Stimulated activated CD8-positive, alpha-beta memory T cell treated with anti-CD3 and anti-CD28 coated beads, Interleukin-12 subunit alpha, Interleukin-12 subunit beta, amount 100 ng/mL, for 4 hours (primary cell): ENCODE measurements around the gene ZC3H12D.
"Not testable (repeated sequence)": the region's sequence is repeated elsewhere in the genome, so short reads cannot be mapped to it uniquely, and the experiment has no call there.

Source experiments
- DNase-seq: peaks from one replicate; pipeline ENCODE4 v3.0.0-alpha.2; 2020; ENCODE audit warnings: low read depth

The ZC3H12D gene

DNA sequence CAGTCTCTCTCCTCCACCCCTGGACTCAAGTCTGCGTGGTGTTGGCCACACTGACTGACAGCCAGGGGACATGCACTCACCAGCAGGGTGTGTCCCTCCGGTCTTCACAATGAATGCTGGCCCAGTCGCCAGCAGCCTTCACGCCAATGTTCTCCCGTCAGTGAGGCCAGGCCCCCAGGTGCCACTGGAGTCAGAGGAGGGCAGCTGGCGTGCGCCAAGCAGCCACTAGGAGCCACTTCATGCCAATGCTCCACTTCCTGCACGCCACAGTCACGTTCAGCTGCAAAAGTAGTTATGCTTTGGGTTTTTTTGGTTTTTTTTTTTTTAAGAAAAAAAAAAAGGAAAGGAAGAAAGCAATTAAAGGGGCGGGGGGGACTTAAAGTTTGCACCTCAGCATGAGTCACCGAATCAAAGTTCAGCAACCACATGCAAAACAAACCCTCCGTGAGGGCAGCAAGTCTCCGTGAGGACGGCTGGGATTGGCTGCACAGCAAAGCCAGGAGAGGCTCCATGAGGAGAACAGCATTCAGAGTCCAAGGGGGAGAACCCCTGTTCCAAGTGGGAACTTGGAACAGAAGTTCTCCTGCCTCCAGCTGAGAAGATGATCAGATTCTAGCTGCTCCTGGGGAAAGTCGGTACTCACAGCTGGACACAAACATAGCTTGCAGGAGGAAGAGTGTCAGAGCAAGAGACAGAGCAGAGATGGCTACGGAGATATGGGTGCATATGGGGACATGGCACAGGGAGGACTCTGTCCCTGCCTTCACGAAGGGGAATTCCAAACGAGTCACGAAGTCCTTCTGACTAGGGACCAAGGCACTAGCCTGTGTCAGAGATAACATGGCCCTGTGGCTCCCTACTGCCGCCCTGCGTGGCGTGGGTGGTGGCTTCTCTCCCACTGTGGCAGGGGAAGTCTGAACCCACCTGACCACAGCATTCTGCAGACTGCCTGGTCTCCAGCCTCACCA lies at the start of gene ZC3H12D:
Gene ZC3H12D (minus strand): TSS at position 282 of the 968 bp plus-strand sequence. CDS start 10,471 bp downstream, outside the sequence.
- DNase-seq, result peak; percentile 49

DNA sequence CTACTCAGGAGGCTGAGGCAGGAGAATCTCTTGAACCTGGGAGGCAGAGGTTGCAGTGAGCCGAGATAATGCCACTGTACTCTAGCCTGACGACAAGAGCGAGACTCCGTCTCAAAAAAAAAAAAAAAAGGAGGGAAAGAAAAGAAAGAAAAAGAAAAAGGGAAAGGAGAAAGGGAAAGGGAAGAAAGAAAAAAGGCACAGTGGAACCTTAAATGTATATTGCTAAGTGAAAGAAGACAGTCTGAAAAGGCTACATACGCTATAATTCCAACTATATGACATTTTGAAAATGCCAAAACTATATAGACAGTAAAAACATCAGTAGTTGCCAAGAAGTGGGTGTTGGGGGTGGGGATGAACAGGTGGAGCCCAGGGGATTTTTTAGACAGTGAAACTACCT lies 44.8 kb upstream of the ZC3H12D start:
- no peak for DNase-seq

DNA sequence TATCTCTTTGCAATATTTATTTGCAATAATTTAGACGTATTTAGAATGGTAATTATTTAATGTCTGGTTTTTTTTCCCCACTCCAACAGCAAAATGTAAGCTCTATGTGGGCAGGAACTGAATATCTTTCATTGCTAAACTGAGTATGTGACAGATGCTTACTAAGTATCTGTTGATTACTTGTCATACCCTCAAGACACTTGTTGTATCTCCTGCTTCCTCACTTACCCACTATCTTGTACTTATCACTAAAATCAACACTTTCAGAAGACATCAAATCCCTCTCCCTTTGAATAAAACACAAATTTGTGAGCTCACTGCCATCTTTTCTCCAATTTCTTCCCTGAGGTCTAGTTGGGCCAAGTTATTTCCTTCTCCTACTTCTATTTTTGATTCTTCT lies 30.7 kb upstream of the ZC3H12D start:
- no peak for DNase-seq

DNA sequence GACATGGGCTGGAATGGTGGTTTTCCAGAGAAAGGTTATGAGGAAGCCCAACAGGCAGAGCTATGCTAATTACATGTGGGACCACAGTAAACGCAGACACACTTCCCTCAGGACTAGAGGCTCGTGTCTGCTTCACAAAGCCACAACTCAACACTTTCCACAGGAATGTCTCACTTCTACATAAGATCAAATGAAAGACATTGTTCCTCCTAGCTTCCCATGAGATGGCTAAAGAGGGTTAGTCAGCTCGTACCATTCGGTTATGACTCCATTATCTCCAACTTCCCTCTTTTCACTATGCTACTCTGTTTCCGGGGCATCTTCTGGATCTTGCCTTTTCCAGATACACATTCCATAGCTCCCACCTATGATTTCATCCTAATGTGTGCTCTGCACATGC lies 29.1 kb upstream of the ZC3H12D start:
- no peak for DNase-seq

DNA sequence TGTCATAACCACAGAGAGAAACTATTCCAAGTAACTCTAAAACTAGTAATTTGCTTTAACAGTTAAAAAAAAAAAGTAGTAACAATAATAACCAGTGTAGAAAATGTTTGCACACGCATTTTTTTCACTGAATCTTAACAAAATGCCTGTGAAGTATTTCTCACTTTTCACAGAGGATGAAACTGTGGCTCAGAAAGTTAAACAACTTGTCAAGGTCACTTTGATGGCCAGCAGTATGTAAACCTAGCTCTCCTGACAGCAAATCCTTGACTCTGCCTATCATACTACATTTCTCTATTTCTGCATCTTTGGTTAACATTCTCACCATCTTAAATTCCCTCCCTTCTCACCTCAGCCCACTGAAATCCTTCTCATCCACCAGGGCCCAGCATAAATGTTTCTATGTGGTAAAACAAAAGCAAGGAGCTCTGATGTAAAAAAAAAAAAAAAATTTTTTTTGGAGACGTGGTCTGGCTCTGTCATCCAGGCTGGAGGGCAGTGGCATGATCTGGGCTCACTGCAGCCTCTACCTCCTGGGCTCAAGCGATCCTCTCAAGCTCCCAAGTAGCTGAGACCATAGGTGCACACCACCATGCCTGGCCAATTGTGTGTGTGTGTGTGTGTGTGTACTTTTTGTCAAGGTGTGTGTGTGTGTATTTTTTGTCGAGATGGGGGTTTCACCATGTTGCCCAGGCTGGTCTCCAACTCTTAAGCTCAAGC lies 26.1 kb upstream of the ZC3H12D start:
- DNase-seq, result no peak

DNA sequence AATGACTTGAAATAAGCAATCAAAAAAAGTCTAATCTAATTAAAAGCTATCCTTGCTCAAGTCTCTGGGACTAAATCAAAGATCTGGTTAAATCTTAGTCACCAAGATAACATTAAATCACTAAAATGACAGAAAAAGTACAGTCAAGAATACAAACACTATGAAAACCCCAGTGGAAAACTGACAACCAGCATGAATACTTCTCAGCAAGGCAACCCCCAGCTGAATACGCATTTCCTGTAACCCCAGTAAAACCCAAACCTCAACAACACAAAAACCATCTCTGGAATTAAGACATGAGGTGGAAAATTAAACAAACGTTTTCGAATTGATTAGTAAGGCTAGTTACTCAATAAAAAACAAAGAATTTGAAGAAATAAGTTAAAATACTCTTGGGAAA lies 23.7 kb upstream of the ZC3H12D start:
- DNase-seq, result no peak

DNA sequence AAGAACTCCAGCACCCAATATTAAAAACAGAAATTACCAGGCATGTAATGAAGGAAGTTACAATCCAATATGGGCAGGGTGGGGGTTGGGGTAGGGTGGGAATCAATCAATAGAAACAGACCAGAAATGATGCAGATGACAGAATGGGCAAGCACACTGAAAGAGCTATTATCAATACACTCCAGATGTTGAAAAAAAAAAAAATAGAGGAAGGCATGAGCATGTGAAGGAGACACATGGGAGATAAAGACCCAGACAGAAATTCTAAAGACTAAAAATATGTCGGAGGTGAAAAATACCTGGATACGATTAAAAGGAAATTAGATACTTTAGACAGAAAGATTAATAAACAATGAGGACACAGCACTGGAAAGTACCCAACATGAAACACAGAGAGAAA lies 19.1 kb upstream of the ZC3H12D start:
- no peak for DNase-seq

DNA sequence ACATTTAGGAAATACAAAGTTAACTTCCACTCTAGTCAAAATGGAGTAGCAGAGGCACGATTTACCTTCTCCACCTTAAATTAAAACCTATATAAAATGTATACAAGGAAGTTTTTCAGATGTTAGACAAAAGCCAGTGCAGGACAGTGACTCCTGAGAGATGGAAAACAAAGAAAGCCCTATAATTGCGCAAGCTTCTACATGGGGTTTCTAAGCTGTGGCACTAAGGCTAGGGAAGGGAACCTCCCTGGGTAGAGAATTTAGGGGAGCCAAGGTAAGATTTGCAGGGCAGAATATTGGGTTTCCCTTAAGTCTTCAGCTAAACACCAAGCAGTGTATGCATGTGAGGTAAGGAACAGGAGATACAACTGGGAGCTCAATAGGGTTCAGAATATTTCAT lies 18.5 kb upstream of the ZC3H12D start:
- DNase-seq, result no peak

DNA sequence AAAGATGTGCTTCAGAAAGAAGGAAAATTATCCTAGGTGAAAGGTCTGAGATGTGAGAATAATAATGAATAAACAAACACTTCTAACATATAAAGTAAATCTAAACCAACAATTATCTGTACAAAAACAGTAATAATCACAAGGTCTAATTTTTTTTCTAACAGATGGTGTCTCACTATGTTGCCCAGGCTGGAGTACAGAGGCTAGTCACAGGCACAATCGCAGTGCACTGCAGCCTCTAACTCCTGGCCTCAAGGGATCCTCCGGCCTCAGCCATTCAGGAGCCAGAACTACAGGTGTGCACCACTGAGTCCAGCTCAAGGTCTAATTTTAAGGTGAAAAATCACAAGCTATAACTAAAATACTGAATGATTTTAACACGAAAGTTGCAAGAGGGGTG lies 17.0 kb upstream of the ZC3H12D start:
- no peak for DNase-seq

DNA sequence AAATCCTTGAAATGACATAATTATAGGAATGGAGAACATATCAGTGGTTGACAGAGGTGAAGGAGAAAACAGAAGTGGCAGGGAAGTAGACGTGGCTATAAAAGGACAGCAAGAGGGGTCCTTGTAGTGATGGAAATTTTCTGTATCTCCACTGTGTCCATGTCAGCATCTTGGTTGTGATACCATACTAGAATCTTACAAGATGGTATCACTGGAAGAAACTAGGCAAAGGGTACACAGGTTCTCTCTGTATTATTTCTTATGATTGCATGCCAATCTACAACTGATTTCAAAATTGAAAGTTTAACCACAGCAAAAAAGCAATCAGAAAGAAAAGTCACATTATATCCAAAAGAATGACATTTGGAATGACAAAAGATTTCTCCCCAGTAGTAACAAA lies 16.4 kb upstream of the ZC3H12D start:
- no peak for DNase-seq

DNA sequence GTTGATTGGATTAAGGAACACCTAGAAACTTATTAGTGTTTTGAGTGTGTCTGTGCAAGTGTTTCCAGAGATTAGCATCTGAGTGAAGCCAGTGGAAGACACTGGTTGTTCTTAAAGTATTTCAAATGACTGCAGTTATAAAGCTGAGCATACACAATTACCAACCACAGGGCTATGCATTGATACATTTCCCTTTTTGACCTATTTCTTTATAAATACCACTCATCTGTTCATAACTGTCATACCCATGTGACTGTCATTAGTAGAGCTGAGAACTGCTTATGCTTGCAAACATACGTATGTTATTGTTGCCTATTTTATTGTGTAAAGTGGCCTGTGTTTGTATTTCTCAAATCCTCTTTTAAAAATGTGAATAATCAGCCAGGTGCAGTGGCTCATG lies 15.3 kb upstream of the ZC3H12D start:
- DNase-seq, result no peak

DNA sequence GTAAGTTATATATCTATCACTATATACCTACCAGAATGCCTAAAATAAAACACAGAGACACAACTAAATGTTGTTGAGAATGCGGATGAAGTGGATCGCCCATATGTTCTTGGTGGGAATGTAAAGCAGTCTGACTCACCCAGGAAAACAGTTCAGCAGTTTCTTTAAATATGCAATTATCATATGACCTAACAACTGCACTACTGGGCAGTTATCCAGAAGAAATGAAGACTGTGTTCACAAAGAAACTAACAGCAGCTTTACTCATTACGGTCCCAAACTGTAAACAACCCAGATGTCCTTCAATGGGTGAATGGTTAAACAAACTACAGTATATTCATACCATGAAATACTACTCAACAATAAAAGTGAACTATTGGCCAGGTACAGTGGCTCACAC lies 14.3 kb upstream of the ZC3H12D start:
- DNase-seq, result no peak

DNA sequence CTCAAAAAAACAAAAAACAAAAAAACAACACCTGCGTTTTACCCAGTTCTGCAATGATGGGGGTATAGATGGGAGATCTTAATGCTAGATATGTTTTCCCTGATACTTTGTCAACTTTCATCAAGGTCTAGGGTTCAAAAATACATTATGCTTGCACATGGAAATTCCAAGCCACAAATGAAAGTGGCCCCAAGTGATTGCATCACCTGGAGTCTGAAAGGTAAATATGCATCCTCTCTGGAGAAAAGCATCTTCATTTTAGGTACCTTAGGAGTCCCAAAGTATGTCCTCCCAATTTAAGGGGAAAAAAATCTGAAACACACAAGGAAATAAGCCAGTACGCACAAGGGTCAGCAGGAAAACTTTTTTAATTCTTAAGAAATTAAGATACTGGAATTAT lies 12.6 kb upstream of the ZC3H12D start:
- no peak for DNase-seq

DNA sequence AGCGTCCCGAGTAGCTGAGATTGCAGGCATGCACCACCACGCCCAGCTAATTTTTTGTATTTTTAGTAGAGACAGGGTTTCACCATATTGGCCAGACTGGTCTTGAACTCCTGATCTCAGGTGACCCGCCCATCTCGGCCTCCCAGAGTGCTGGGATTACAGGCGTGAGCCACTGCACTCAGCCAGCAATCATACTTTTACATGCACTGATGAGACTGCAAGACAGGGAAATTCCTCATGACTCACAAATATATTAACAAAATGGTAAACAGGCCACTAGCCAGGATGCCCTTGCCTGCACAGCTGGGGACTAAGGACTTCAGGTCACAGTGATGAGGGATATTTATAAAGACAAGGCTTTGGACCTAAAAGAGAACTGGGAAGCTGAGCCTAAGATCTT lies 11.8 kb upstream of the ZC3H12D start:
- not testable (repeated sequence) for DNase-seq

DNA sequence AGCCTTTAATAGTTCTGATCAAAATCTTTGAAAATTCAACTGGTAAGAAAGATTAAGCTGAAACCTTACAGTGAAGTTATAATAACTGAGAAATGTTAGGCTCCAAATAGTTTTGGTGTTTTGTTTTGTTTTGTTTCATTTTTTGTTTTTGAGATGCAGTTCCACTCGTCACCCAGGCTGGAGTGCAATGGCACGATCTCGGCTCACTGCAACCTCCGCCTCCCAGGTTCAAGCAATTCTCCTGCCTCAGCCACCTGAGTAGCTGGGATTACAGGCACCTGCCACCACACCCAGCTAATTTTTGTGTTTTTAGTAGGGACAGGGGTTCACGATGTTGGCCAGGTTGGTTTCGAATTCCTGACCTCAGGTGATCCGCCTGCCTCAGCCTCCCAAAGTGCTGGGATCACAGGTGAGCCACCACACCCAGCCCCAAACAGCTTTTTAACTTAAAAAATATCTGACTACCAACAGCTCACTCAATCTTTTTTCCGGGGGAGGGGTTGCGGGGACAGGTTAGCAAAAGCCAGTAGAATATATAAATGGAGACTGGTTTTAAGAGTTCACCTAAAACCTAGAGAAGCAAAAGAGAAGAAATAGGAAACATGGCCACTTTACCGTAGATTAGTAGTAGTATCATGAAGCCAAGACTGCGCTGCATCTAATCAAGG lies 10.7 kb upstream of the ZC3H12D start:
- DNase-seq, result not testable (repeated sequence)

DNA sequence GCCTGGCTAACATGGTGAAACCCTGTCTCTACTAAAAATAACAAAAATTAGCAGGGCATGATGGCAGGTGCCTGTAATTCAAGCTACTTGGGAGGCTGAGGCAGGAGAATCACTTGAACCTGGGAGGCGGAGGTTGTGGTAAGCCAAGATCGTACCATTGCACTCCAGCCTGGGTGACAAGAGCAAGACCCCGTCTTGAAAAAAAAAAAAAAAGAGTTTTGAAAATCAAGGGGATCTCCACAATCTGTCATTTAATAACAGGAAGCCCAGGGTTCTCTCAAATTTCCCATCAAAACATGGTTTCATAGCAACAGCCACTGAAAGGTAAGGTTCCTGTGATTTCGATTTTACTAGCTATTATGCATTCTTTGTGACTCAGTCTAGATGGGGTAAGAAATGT lies 10.0 kb upstream of the ZC3H12D start:
- not testable (repeated sequence) for DNase-seq

DNA sequence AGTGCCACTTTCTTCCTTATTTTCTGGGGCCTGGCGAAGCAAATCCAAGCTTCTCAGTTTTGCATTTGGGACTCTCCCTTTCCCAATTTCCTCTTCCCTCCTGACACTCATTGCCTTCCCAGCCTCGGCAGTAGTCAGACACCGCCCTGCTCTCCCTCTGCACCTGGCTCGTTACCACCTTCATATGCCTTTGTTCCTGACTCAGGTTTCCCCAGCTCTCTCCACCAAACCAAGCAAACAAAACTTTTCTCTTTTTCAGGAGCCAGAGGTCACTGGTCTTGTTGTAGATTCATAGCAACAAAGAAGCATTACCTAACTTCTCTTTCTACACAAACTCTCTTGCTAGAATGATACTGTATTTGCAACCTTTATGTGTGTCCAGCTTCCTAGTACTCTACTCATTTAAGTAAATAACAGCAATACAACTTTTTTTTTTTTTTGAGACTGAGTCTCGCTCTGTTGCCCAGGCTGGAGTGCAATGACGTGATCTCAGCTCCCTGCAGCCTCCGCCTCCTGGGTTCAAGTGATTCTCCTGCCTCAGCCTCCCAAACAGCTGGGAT lies 9.0 kb upstream of the ZC3H12D start:
- DNase-seq, result no peak

DNA sequence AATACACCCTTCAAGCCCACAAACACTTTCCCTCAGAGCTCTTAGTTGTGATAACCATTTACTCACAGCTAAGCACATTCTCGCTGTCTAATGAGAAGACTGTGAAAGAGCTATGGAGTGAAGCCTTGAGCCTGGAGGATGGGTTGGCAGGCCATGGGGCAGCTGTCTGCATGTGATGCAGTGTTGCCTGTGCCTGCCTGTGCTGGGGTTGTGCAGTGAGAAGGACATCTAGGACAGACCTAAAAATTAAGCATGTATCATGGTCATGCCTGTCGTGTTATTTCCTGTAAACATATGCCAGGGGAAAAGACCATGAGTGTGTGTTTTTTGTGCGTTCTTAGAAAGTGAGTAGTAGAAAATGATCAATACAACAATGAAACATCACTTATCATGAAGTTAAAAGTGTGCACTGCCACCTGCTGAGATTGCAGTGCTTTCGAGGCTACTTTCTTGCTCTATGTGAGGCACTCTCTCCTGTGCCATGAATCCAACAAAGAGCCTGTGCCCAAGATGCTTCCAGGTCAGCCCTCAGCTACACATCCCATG lies 8.1 kb upstream of the ZC3H12D start:
- DNase-seq, result no peak

DNA sequence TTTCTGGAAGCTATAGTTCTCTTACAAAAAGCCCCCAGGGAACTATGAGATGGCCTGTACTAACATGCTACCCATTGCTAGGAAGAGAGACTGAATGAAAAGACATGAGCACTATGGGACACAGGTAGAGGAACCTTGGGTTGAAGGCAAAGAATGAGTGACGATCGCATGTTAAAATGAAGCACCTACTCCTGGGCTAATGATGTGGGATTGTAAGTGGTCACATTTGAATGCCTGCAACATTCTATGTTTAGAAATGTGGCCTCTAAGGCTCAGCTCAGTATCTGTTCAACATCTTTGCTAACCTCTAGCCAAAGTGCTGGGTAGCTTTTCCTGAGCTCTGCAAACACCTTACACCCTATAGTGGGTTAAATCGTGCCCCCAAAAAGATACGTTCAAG lies 5.2 kb upstream of the ZC3H12D start:
- DNase-seq, result no peak

DNA sequence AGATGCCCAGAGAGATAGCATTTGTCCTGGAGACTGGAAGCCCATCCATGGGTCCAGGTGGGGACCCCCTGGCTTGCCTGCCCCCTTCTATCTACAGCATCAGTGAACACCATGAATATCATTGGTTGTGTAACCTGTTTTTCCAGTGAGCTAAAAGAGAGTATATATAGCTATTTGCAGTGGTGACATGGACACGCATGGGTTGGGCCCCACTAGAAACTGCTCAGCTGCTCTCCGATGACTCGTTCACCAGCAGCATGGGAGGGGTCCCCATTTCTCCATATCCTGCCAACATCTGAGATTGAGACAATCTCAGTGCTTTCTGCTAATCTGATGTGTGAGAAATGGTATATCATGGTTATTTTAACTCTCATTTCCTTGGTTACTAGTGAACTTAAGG lies 4.0 kb upstream of the ZC3H12D start:
- no peak for DNase-seq

DNA sequence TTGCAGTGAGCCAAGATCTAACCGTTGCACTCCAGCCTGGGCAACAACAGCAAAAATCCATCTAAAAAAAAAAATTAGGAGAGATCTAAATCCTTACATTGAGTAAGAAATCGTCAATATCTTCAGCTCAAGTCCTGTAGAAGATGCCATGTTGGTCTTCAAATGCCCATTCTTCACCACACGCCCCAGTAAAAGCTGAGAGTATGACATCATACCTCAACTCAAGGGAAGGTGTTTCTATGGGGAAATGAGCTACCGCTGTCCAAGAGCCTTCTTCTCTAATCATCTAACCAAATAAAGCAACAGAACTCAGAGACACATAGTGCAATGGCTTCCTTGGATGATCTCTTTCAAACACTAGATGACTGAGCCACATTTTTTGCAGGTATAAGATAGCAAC lies 2.5 kb upstream of the ZC3H12D start:
- DNase-seq, result no peak
